ENCODE data around the gene INSR.

The INSR gene

GRCh38 chr19:7295912-7296536 lies 1.8 kb upstream of the INSR start:
- TF ChIP-seq CTCF (conservative IDR thresholded peaks at IDR 0.05; ENCODE audit: low read length) = no peak
- H3K4me3 ChIP-seq (ENCODE audit: low read length) = no peak overlapping the region
- no peak for DNase-seq (ENCODE audit: low read depth)

- peak; percentile 60 for DNase-seq (ENCODE audit: low read depth)
- peak; percentile 34 for TF ChIP-seq CTCF (conservative IDR thresholded peaks at IDR 0.05; ENCODE audit: low read length)
- peak overlapping the region; percentile 66 for H3K4me3 ChIP-seq (ENCODE audit: low read length)
Observed at GRCh38 chr19:7294558-7295212, 471 bp upstream of the INSR start.

- H3K4me3 ChIP-seq (ENCODE audit: low read length) = peak overlapping the region; percentile 74
- TF ChIP-seq CTCF (conservative IDR thresholded peaks at IDR 0.05; ENCODE audit: low read length) = no peak
- DNase-seq (ENCODE audit: low read depth) = no peak
Observed at GRCh38 chr19:7292950-7293761, 1.1 kb downstream of the INSR start.

- H3K4me3 ChIP-seq (ENCODE audit: low read length) = peak overlapping the region; percentile 74
- DNase-seq (ENCODE audit: low read depth) = no peak
- TF ChIP-seq CTCF (conservative IDR thresholded peaks at IDR 0.05; ENCODE audit: low read length) = no peak
Observed at GRCh38 chr19:7292352-7292949, 1.8 kb downstream of the INSR start.

- TF ChIP-seq CTCF (conservative IDR thresholded peaks at IDR 0.05; ENCODE audit: low read length) = no peak
- H3K4me3 ChIP-seq (ENCODE audit: low read length) = no peak overlapping the region
- DNase-seq (ENCODE audit: low read depth) = no peak
Observed at GRCh38 chr19:7288977-7289376, 5.2 kb downstream of the INSR start.

GRCh38 chr19:7288131-7288530 lies 6.1 kb downstream of the INSR start:
- TF ChIP-seq CTCF (conservative IDR thresholded peaks at IDR 0.05; ENCODE audit: low read length) = no peak
- H3K4me3 ChIP-seq (ENCODE audit: low read length) = no peak overlapping the region
- DNase-seq (ENCODE audit: low read depth) = no peak

Measured in AG10803 (cell line).